GM12878 (cell line): Measurements from ENCODE around the gene SEMA7A. TPM values are rescaled to one million over a fixed set of nuclear protein-coding genes. Genes with fewer than 3 reads are reported as not detected.
A peak's percentile ranks its signal among the peaks of the same experiment; 100 is the strongest.

Experiments
- EED ChIP-seq: sonication (generic); IDR thresholded peaks from 2 replicates; pipeline ENCODE4 v1.6.1; 2016; ENCODE audit warnings: antibody characterized with exemption, low read depth
- FOXK2 ChIP-seq: fragments of 450-650 bp; IDR thresholded peaks from 2 replicates; pipeline ENCODE4 v1.6.1; 2017; ENCODE audit warnings: mild to moderate bottlenecking, moderate library complexity
- HDAC6 ChIP-seq: fragments of 200-600 bp; sonication (generic); IDR thresholded peaks from one replicate; pipeline ENCODE4 v1.8.0; 2017; ENCODE audit warnings: antibody characterized with exemption; ENCODE audit not compliant: unreplicated experiment
- IKZF1 ChIP-seq: fragments of 450-650 bp; conservative IDR thresholded peaks from 2 replicates; pipeline ENCODE4 v1.6.1; 2017; ENCODE audit warnings: antibody characterized with exemption, mild to moderate bottlenecking
- IKZF2 ChIP-seq, 2 experiments: fragments of 450-650 bp; IDR thresholded peaks; 2 replicates each; pipeline ENCODE4 v1.6.1; 2017; ENCODE audit warnings: mild to moderate bottlenecking in 2 of 2, moderate library complexity in 2 of 2
- LARP7 ChIP-seq: fragments of 450-650 bp; IDR thresholded peaks from 2 replicates; pipeline ENCODE4 v1.6.1; 2017; ENCODE audit warnings: mild to moderate bottlenecking
- MAX ChIP-seq: IDR thresholded peaks from 2 replicates; pipeline ENCODE4 v1.6.1; 2012; ENCODE audit warnings: low read depth, low read length, improper control_type of control experiment
- NR2C1 ChIP-seq: fragments of 450-650 bp; IDR thresholded peaks from 2 replicates; pipeline ENCODE4 v1.6.1; 2017; ENCODE audit warnings: antibody characterized with exemption, mild to moderate bottlenecking, moderate library complexity
- RELA ChIP-seq: fragments of 450-650 bp; IDR thresholded peaks from 2 replicates; pipeline ENCODE4 v1.8.0; 2014; ENCODE audit warnings: borderline replicate concordance; ENCODE audit not compliant: partially characterized antibody
- SIX5 ChIP-seq: IDR thresholded peaks from 2 replicates; pipeline ENCODE4 v1.6.1; 2011; ENCODE audit warnings: mild to moderate bottlenecking, low read depth, low read length, moderate library complexity; ENCODE audit not compliant: severe bottlenecking
- SKIL ChIP-seq: fragments of 450-650 bp; IDR thresholded peaks from 2 replicates; pipeline ENCODE4 v1.6.1; 2017; ENCODE audit warnings: mild to moderate bottlenecking, low read depth, inconsistent platforms; ENCODE audit not compliant: poor library complexity, severe bottlenecking
- SPI1 ChIP-seq: IDR thresholded peaks from 2 replicates; pipeline ENCODE4 v1.6.1; 2011; ENCODE audit warnings: low read depth, mild to moderate bottlenecking, low read length, moderate library complexity, borderline replicate concordance; ENCODE audit not compliant: insufficient read depth
- ZNF217 ChIP-seq: fragments of 450-650 bp; IDR thresholded peaks from 2 replicates; pipeline ENCODE4 v1.6.1; 2017; ENCODE audit warnings: antibody characterized with exemption, mild to moderate bottlenecking
- polyA plus RNA-seq, 11 experiments: library from polyadenylated mRNA; depleted of rRNA in 4 of 11; unstranded in 6 of 11; stranded (reverse) in 5 of 11; fragments of >200 nt; fragmentation: Nextera tagmentation in 4 of 11; fragmentation: Illumina TruSeq in 1 of 11; extraction: Ambion mirVana in 4 of 11; extraction: Trizol in 1 of 11; gene quantifications; 1 replicate in 1 of 11; 2 replicates in 10 of 11; pipeline versions ENCODE4 v1.2.1 to v1.2.3, GENCODE V29; 2011 to 2016; ENCODE audit warnings: inconsistent platforms in 2 of 11, missing spikeins in 2 of 11, low read depth in 1 of 11
- total RNA-seq, 4 experiments: library from RNA; depleted of rRNA in 3 of 4; stranded (reverse); fragments of >200 nt in 3 of 4; fragmentation: Illumina TruSeq in 1 of 4; extraction: Trizol in 1 of 4; gene quantifications; 2 replicates each; pipeline versions ENCODE4 v1.2.1 to v1.2.3, GENCODE V29; 2013 to 2021

SEMA7A gene
- total and polyA plus RNA-seq, 10 of the 15 experiments (the other 5 are each of a cell fraction or from before 2014, with no cell fraction given), result 0.08 to 112 (median 53.5) TPM

- no peak for TF ChIP-seq SKIL
- TF ChIP-seq NR2C1, result no peak
- no peak for TF ChIP-seq LARP7
- TF ChIP-seq HDAC6, result no peak
- TF ChIP-seq RELA, result no peak
- peak; percentile 72 for TF ChIP-seq IKZF1
- peak; percentile 80; a peak in 3 of 4 replicates for TF ChIP-seq IKZF2 (IDR thresholded peaks at IDR 0.05)
- TF ChIP-seq ZNF217, result no peak
- TF ChIP-seq SIX5, result no peak
- peak; percentile 91 for TF ChIP-seq SPI1
- 0 out of 2 replicates have a peak, but pooled peaks have one; percentile 17 for TF ChIP-seq MAX
- peak; percentile 85; the same call in 1 of the 2 replicates for TF ChIP-seq EED
- TF ChIP-seq FOXK2, result no peak
Observed at GRCh38 chr15:74428442-74428787, 5.3 kb downstream of the SEMA7A start (continued).
